GM12864 (cell line): ENCODE data around the gene HTR3E.

Source experiments
- DNase-seq: peaks from one replicate; pipeline ENCODE4 v3.0.0-alpha.2; 2011; ENCODE audit warnings: low read depth
- H3K4me3 ChIP-seq: 2 replicates; pipeline ENCODE4 v1.5.1; 2011; ENCODE audit warnings: mild to moderate bottlenecking, low read depth, low read length, control low read depth
- CTCF ChIP-seq: IDR thresholded peaks from 2 replicates; pipeline ENCODE4 v1.5.1; 2011; ENCODE audit warnings: low read depth, mild to moderate bottlenecking, moderate library complexity, low read length, control low read depth, inconsistent platforms; ENCODE audit errors: missing control alignments

The HTR3E gene, protein sequence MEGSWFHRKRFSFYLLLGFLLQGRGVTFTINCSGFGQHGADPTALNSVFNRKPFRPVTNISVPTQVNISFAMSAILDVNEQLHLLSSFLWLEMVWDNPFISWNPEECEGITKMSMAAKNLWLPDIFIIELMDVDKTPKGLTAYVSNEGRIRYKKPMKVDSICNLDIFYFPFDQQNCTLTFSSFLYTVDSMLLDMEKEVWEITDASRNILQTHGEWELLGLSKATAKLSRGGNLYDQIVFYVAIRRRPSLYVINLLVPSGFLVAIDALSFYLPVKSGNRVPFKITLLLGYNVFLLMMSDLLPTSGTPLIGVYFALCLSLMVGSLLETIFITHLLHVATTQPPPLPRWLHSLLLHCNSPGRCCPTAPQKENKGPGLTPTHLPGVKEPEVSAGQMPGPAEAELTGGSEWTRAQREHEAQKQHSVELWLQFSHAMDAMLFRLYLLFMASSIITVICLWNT

DNA sequence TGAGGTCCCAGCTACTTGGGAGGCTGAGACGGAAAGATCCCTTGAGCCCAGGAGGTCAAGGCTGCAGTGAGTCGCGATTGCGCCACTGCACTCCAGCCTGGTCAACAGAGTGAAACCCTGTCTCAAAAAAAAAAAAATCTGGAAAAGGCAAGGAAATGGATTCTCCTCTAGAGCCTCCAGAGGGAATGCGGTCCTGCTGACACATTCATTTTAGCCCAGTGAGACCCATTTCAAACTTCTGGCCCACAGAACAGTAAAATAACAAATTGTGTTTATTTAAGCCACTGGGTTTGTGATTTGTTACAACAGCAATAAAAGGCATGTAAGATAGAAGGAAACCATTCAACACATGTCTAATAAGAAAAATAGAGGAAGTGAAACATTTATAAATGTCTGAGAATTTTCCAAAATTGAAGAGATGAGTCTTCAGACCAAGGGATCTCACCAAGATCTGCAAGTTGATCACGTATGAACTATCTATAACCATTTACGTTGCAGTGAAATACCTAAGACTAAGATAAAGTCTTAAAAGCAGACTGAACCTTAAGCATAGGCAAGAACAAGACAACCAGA, at the start of gene HTR3E:
HTR3E (plus strand) TSS at position 254 of the 573 bp plus-strand sequence. CDS start 466 bp downstream, outside the sequence.
- H3K4me3 ChIP-seq, result no peak within 1 kb of the TSS
- DNase-seq, result no peak
- TF ChIP-seq CTCF, result no peak

DNA sequence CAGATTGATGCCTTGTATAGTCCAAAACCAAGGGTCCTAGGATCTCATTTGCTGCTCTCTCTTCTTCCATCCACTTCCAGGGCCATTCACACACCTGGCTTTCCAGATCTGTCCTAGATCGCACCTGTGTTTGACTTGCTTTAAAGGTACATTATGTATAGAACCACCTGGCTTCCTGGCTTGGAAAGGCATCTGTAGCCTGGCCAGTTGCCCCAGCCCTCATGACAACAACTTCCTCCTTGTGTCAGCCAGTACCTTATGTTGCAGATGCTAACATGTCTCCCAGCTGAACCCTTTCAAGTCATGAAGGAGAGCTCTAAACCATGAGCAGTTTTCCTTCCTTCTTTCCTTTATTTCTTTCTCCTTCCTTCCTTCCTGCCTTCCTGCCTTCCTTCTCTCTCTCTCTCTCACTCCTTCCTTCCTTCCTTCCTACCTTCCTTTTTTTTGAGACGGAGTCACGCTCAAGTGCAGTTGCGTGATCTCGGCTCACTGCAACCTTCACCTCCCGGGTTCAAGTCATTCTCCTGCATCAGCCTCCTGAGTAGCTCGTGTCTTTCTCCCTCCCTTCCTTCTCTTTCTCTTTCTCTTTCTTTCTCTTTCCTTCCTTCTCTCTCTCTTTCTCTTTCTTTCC, 46.5 kb upstream of the HTR3E start:
- TF ChIP-seq CTCF, result no peak
- no peak for DNase-seq
- no peak overlapping the region for H3K4me3 ChIP-seq

DNA sequence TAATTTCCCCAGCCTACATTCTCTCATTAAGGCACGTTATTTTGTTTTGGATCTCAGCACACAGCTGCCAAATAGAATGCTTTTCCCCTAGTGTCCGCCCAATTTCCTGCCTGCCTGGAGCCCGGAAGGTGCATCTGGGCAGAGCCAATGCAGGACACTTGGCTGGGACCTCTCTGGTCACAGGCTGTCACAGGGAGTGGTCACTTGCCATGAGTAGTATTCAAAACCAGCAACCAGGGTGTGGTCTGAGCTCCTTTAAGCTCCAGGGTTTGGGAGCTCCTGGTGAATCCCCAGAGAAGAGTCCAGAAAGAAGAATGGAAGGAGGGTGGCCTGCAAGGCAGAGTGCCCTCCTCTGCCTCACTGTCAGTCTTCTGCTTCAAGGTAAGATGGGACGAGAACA, 44.1 kb upstream of the HTR3E start, which contains the start of gene HTR3C:
HTR3C (plus strand) TSS at position 281 of the 400 bp plus-strand sequence; CDS start at position 315, 34 bp downstream.
- no peak within 1 kb of the TSS for H3K4me3 ChIP-seq
- no peak for DNase-seq
- no peak for TF ChIP-seq CTCF

DNA sequence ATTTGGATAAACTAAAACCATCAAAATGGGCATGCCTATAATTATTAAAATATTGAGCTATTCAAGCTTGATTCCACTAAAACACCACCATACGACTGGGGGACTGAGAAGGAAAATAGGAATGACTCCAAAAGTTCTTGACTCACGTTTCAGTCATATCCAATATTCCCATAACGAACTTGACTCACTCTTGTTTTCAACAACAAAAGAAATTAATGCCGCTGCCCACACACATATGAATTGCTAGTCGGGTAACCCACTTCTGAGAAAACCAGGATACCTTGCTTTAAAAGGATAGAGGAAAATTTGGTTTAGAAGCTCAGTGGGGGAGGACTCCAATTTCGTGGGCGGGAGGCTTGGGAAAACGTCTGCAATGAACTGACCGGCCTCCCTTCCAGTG, 38.8 kb upstream of the HTR3E start:
- no peak for TF ChIP-seq CTCF
- DNase-seq, result no peak
- no peak overlapping the region for H3K4me3 ChIP-seq

GRCh38 chr3:184059424-184059823, 37.4 kb upstream of the HTR3E start:
- no peak for DNase-seq

DNA sequence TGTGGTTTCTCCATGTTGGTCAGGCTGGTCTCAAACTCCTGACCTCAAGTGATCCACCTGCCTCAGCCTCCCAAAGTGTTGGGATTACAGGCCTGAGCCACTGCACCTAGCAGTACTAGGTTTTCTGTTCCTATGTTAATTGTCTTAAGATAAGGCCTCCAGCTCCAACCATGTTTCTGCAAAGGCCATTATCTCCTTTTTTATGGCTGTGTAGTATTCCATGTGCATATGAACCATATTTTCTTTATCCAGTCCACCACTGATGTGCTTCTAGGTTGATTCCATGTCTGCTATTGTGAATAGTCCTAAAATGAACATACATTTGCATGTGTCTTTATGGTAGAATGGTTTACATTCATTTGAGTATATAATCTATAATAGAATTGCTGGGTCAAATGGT, 34.2 kb upstream of the HTR3E start:
- no peak overlapping the region for H3K4me3 ChIP-seq
- no peak for TF ChIP-seq CTCF

More at GRCh38 chr3:184059424-184059823, 37.4 kb upstream of the HTR3E start:
- H3K4me3 ChIP-seq, result no peak overlapping the region
- TF ChIP-seq CTCF, result no peak

More for the DNA sequence above, 34.2 kb upstream of the HTR3E start:
- no peak for DNase-seq
